Stimulated activated CD8-positive, alpha-beta memory T cell treated with anti-CD3 and anti-CD28 coated beads, Interleukin-4, amount 100 ng/mL, for 24 hours (primary cell): ENCODE results near the gene SLC13A5.
"Not testable (repeated sequence)": the region's sequence is repeated elsewhere in the genome, so short reads cannot be mapped to it uniquely, and the experiment has no call there.

Experiments used
- DNase-seq: peaks from one replicate; pipeline ENCODE4 v3.0.0-alpha.2; 2020; ENCODE audit warnings: low read depth

SLC13A5 gene

GRCh38 chr17:6661464-6661848, 51.7 kb downstream of the SLC13A5 start:
- no peak for DNase-seq

- no peak for DNase-seq
Measured at GRCh38 chr17:6660805-6661463, 52.2 kb downstream of the SLC13A5 start.

- no peak for DNase-seq
Measured at GRCh38 chr17:6660101-6660500, 53.1 kb downstream of the SLC13A5 start.

- DNase-seq = not testable (repeated sequence)
Measured at GRCh38 chr17:6658411-6658810, 54.8 kb downstream of the SLC13A5 start.

- DNase-seq = no peak
Measured at GRCh38 chr17:6657633-6658287, 55.4 kb downstream of the SLC13A5 start.

GRCh38 chr17:6656797-6657632, 56.2 kb downstream of the SLC13A5 start:
- not testable (repeated sequence) for DNase-seq

DNA sequence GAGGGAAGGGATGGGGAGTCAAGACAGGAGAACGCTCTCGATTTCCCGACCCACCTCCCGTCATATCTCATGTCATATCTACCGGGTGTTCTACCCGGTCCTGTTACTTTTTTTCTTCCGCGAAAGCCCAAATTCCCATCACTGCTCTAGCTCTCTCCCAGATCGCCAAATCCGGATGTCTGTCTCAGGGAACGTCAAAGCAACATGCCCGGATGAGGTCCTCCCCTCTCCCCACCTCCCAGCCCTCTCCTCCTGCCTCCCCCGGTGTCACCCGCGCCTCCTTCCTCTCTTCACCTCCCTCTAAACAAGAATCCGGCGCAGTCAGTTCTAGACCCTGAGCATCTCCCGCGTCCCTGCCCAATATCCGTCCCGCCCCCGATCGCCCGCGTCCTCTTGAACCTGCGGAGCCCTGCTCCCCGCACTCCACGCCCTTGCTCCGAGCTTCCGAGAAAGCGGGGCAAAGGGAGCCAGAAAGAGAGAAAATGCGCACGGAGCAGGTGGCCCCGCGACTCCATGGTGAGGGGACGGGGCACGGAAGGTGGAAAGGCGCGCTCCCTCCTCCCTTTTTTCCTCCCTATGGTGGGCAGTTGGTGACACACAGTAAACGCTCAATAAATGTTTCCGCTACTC, 57.3 kb downstream of the SLC13A5 start:
- not testable (repeated sequence) for DNase-seq

DNA sequence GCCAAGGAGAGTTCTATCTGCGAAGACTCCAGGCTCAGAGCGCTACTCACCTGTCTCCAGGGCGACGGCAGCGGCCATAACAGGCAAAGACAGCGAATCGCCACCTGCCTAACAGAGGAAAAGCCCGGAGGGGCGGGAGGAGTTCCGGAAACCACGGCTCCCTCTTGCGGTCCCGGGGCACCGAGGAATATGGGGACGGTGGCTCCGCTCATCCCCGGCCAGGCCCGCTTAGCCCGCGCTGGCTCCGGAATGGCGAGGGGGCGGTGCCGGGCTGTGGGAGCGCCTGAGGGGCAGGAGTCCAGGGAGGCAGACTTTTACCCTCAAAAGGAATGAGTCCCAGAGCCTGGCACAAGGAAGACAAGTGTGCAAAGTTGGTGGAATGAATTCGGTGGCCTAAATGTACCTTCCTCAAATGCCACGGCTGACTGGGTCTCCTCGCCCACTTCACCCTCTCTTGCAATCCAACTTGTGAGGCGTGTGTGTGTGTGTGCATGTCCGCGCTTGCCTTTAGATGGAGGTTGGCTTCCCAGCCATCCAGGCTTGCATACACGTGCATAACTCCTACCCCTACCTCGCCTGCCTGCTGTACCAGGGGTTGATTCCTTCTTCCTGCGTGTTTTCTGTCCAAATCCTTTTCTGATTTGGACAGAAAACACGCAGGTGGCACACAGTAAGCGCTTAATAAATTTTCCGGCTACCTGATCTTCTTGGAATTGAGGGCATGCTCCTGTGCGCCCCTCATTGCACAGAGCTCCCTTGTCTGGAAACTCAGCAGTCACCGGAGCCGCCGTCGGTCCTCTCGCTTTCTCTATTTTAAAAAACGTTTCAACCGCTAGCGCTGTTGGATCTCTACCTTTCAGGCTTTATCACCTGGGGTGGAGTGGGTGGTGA, 58.1 kb downstream of the SLC13A5 start:
- no peak for DNase-seq

DNA sequence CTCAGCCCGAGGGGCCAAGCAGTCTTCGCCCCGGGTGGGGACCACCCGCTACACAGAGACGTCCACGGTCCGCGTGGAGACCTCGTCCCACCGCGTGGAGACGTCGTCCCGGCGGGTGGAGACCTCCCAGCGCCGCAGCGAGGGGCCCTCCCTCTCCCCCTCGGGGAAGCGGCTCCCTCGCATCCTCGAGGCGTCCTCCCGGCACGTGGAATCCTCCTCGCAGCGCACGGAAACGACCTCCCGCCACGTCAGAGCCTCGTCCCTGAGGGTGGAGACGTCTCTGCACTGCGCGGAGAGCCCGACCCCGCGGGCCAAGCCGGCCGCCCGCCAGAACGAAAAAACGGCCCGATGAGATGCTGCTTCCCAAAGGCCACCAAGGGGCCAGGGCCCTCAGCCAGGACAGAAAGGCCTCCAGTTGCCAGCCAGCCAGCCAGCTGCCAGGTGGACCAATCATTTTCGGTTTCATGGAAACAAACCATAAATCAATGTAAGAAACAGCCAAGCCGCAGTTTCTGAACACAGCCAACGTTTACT, 61.2 kb downstream of the SLC13A5 start:
- no peak for DNase-seq

GRCh38 chr17:6651354-6651918, 61.7 kb downstream of the SLC13A5 start, which contains the start of the genes C17orf100 and MED31:
TSS of gene C17orf100 (plus strand) at chr17:6651762. CDS start at chr17:6651914, 152 bp downstream.
TSS of gene MED31 (minus strand) at chr17:6651605. CDS start at chr17:6651528, 77 bp downstream.
- DNase-seq = peak; percentile 92

DNA sequence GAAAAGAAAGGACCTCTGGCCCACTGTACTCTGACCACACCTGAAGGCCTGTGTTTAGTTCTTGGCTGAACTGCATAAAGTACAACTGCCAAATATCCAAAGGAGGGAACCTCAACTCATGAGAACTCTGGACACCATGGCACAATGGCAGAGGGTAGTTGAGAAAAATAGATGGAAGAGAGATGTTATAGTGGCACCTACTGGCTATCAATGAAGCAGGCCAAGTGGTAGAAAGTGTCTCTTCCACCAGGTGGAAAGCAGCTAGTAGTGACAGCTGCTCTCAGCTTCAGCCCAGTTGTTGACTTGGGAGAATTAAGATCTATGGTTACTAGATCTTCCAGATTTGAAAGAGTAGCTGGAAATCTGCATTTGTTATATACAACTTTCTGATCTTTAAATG, 65.0 kb downstream of the SLC13A5 start:
- DNase-seq = no peak

GRCh38 chr17:6643451-6644125, 69.6 kb downstream of the SLC13A5 start:
- no peak for DNase-seq

- DNase-seq = no peak
Measured at GRCh38 chr17:6642592-6642991, 70.6 kb downstream of the SLC13A5 start.

DNA sequence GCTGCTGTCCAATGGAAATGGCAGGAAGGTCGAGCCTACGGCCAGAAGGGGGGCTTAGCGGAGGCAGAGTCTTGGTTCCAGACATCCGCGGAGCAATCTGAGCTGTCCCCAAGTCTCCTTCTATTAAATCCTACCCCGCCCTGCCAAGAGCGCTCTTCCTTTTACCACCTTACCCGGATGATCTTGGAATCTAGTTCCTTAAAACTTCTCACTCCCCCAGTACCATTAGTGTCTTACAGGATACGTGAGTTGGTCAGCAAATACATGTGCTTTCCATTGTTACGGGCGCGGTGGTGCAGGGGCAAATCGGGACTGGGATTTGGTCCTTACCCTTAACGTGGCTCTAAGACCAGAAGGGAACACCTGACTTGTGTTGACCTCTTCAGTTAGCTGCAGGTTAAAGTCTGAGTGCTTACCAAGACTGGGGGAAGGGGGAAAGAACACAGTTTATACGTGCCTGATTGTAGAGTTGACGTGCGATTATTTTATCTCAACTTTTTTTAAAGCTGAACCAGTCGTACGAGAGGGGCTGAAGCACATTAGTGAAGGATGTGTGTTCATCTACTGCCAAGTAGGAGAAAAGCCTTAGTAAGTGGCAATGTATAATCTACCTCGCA, 71.8 kb downstream of the SLC13A5 start:
- DNase-seq = no peak

DNA sequence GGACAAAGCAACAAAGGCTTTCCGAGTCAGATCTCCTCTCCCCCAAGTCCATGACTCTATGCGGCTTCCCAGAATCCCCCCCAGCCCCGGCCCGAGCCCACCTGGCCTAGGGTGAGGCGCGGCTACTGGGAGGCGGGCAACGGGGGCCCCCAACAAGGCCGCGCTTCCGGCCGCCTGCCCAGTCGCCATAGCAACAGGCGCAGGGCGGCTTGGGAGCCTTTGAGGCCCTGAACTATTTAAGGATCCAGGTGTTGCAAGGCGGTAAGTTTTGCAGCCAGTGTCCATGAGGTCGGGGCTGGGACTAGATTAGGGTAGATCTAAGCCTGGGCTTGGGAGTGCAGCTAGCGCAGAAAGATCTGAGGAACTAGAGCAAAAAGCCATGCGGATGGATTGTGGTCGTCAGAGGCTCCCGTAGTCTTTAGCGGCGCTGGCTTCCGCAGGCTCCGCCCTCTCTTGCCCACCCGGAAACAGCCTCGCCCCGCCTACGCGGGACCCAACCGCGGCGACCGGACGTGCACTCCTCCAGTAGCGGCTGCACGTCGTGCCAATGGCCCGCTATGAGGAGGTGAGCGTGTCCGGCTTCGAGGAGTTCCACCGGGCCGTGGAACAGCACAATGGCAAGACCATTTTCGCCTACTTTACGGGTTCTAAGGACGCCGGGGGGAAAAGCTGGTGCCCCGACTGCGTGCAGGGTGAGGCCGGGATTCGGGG, 72.5 kb downstream of the SLC13A5 start, which contains the start of the genes KIAA0753 and TXNDC17:
Gene KIAA0753 (minus strand): TSS at position 176 of the 711 bp plus-strand sequence. CDS start 5,608 bp downstream, outside the sequence.
Gene TXNDC17 (plus strand): TSS at position 525 of the 711 bp plus-strand sequence. CDS start 23 bp downstream, at position 548.
- peak; percentile 93 for DNase-seq

GRCh38 chr17:6639586-6640535, 73.3 kb downstream of the SLC13A5 start:
- no peak for DNase-seq

- DNase-seq = no peak
Measured at GRCh38 chr17:6639014-6639585, 74.1 kb downstream of the SLC13A5 start.
